GOT3 (cell line): ENCODE data around the gene MATCAP1.
A peak's percentile ranks its signal among the peaks of the same experiment; 100 is the strongest.

Experiments
- DNase-seq: peaks from one replicate; lab custom pipeline; 2025; ENCODE audit warnings: mixed read lengths; lab: John Stamatoyannopoulos, UW

The MATCAP1 gene

DNA sequence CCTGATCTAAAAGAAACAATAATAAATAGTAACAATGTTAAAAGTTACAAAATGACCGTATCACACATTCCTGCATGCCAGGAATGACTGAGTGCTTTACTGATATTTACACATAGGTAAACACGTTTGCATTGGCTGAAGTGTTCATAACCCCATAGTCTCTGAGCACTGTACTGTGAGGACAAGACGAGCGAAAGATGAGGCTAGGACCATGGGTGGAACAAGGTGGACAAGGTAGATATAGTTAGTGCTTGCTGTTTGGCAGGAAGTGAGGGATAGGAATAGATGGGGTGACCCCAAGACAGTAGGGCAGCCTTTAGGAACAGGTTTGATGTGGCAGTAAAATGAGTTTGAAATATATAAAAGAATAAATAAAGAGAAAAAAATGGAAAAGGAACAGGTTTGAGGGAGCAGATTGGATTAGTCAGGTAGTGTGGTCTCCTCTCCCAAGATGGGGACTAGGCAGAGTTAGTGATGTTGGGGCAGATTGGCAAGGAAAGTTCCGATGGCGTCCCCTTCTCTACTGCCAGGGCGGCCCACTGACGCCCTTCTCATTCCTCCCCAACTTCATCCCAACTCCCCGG, 7.7 kb upstream of the MATCAP1 start:
- DNase-seq, result no peak

DNA sequence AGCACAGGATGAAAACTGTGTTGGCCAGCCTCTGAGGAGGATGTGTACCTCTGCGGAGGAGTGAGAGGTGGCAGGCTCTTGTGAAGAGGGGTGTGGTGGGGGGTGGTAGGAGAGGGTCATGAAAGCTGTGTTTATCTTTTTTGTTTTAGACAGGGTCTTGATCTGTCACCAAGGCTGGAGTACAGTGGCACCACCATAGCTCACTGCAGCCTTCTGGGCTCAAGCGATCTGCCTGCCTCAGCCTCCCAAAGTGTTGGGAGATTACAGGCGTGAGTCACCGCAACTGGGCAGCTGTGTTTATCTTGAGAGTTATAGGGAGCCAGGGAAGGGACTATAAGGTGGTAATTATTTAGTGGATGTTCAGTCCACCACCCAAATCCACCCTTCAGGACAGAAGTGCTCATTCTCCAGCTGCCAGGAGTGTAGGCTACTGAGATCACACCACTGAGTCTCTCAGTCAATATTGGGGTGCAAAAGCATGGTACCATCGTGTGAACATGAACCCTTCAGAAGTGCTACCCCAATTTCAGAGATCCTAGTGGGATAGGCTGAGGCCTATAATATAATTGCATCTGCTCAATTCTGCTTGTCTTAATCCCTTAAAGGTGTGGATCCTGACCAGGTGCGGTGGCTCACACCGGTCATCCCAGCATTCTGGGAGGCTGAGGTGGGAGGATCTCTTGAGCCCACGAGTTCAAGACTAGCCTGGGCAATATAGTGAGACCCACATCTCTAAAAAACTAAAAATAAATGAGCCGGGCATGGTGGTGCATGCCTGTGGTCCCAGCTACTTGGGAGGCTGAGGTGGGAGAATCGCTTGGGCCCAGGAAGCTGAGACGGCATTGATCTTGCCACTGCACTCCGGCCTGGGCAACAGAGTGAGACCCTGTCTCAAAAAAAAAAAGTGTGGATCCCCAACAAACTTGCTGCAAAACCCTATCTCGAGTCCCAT, 7.0 kb upstream of the MATCAP1 start:
- no peak for DNase-seq

DNA sequence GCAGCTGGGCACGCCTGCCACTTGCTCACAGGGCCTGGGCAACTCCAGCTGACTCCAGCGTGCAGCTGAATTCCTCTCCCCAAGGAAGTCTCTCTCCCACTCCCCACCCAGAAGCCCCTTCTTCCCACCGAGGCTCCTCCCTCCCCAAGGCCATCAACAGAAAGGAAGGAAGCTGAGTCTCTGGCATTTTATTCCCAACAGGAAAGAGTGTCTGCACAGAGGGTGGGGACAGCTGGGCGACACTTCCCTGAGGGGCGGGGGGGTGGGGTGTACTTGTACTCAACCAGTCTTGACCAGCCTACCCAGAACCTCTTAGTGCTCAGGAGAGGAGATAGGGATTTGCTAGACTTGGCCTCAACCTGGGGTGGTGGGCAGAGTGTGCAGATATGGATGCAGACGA, 6.3 kb upstream of the MATCAP1 start, which contains the start of gene EXOC3L1:
Gene EXOC3L1, minus strand, starts transcription at position 96 of the 400 bp plus-strand sequence. CDS start 460 bp downstream, outside the sequence.
- no peak for DNase-seq

DNA sequence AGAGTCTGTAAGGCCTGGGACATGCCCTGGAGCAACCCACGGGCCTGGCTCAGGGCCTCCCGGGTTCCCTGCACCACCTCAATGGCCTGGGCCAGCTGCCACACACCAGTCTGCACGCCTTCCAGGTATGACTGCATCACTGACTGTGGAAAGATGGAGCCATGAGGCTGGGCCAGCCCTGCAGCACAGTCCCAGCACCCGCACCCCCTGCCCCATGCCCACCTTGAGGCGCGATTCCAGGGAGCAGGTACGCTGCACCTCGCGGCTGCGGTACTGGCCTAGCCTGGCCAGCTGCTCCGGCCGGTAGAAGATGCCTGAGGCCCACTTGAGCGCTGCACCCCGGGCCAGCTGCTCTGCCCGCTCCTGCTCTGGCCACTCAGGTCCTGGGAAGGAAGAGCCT, 5.0 kb upstream of the MATCAP1 start:
- no peak for DNase-seq

DNA sequence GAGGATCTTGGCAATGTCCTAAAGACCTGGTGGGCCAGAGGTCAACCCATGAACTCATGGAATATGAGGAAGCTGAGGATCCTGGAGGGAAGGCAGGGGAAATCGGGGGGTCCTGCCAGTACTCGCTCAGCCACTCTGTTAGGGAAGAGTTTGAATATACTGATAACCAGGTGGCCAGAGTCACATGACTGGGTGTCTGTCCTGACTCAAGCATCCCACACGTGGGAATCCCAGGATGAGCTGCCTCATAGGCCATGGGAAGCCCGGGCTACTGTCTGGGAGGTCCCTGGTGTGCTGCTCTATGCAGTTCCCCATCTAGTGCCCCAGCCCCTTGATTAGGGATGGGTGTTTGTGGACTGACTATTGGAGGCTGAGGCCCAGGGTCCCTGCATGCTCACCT, 4.6 kb upstream of the MATCAP1 start:
- no peak for DNase-seq

DNA sequence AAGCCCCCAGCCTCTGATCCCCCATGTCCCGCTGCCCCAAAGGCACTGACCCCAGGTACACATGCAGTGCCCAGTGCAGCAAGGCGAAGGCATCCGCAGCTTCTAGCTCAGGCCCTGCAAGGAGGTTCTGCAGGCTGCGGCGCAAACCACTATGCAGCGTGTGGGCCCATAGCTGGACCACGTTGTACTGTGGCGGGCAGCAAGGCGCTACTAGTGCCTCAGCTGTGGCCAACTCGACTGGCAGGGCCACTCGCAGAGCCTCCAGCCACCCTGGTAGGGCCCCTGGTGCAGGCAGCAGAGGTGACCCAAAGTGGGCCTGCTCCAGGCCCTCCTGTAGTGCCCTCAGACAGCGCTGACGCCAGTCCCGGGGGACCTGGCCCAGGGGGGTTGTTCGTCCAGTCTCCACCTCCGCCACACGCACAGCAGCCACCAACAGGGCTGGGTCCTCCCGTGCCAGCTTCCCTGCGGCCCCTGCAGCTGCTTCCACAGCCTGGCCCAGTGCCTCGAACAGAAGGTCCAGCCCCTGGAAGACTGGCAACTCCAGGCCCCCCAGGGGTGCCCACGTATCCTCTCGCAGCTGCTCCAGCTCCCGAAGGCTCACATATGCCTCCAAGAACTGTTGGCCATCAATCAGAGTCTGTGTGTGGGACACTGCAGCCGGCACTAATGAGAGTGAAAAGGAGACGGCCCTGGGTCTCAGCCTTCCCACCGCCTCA, 3.6 kb upstream of the MATCAP1 start:
- DNase-seq, result no peak

DNA sequence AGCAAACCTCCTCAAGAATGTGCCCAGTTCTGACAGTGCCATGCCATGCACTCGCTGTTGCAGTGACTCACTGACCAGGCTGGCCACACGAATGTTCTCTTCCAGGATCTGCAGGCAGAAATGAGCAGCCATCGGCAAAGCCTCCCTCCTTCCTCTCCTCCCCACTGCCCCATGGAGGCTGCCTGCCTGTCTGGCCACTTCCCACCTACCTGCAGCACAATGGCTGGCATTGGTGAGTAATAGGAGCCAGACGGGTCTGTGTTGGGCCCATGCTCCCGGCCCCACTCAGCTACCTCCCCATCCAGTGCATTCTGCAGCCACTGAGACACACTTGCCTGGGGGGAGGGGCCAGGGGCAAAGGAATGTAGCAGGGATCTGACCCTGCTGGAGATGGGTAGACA, 2.8 kb upstream of the MATCAP1 start:
- DNase-seq, result no peak

DNA sequence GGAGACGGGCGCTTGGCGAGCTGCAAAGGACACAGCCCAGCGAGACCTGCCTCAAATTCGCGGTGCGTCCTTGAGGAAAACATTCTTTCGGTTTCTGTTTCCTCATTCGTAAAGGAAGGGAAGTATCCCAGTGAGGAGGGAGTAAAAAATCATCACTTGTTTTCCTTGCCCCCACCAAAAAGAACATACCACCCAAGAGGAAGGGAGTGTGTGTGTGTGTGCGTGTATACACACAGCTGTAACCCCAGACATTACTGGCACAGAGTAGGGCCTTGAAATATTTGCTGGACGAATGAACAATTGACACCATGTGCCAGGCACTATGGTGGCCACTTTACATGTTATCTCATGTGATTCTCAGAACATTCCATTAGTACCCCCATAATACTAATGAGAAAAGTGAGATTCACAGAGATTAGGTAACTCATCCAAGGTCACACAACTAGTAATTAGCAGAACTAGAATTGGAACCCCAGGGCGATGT, 1.9 kb upstream of the MATCAP1 start:
- DNase-seq, result no peak

DNA sequence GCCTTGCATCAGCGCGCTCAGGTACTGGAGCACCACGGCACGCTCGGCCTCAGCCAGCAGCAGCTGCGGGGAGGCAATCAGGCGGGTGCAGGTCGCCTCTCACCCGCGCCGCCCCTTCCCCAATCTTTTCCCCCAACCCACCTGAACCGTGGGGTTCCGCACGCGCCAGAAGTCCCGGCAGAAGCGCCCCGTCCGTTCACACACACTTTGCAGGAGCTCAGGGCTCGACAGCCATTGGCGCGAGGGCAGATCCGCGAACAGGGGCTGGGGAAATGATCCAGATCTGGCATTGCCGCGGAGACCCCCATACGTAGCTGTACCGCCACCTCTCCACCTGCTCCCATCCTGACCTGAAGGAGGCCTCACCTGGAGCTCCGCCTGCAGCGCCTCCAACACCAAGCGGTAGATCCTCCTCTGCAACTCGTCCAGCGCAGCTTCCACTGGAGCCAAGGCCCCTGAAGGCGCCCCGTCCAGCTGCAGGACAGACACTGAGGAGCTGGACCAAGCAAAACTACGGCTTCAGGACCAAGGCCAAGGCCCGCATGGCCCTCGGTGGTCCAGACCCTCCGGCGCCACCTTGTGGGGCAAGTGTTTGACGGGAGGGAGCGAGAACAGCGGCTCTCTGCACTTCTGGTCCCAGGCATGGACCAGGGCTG, 1.4 kb upstream of the MATCAP1 start:
- peak; percentile 80 for DNase-seq

DNA sequence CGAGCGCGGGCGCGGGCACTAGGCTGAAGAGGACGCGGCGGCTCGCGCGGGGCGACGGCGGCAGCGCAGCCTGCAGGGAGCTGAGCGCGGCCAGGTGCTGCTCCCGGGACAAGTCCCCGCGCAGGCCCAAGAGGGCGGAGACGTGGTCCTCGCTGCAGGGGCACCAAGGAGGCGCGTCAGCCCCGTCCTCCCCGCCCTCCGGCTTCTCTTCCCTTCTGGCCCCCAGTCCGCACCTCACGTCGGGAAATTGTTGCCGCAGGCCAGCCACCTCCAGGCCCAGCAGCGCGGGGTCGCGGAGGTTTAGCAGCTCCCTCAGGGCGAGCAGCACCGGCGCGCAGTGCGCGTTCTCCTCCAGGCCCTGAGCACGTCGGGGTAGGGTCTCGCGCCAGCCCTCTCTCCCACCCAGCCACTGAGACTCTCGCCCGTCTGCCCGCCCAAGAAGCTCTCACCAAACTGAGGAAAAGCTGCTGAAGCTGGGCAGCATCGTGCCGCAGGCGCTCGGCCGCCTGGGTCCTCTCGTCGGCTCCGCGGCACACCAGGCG, 761 bp upstream of the MATCAP1 start:
- DNase-seq, result no peak

DNA sequence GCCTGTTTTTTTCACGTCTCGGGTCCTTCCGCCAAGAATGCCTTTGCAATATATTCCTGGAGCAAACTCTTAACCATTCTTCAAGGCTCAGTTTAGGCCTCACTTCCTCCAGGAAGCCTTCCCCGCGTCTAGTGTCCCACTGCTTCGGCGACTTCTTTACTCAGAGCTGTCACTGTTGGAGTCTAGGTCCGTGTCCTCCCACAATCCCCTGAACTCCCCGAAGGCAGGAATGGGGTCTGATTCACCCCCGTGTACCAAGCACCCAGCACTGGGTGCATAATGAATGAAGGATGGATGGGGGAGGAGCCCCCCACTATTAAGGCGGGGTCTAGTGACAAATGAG, 508 bp downstream of the MATCAP1 start:
- DNase-seq, result no peak

DNA sequence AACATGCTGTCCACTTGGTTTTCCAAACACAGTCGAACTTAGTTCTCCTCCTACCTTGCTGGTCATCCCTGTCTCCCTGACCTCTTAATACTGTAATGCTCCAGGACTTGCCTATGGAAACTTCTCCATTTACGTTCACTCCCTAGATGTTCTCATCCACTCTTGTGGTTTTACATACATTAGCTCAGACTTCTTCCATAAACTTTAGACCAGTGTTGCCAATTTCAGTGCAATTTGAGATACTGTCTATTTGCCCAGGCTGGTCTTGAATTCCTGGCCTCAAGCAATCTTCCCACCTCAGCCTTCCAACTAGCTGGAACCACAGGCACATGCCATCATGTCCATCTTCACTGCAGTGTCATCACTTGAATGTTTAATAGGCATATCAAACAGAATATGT, 1.5 kb downstream of the MATCAP1 start:
- DNase-seq, result no peak

DNA sequence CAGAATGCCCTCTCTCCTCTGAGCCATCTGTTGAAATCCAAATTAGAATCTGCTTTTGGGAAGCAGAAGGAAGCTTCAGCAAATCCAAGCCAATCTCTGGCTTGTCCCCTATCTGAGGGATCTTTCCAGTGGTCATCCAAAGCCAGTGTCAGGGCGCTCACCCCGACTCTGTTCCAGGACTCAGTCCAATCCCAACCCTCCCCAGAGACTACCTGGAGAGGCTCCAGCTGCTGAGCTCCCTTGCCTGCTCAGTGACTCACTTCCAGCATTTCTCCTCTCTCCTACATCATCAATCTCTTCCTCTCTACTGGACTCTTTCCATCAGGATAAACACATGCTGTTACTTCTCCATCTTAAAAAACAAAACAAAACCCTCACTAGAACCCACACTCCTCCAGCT, 2.4 kb downstream of the MATCAP1 start:
- DNase-seq, result no peak

DNA sequence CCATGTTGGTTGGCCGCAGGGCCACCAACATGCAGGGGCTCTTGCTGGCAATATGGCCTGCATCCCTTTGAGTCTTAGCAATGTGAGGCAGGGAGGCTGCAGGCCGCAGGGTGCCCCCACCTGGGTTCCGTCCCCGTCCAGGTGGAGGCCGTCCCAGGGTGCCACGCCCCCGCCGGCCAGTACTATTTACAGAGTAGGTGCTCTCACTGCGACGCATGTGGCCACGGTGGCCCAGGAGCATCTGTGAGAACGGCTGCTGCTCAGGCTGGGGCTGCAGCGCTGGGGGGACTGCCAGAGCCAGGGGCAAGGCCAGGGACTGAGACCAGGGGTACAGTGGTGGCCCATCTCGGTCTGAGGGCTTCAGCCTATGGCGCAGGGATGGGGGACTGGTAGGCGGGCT, 3.6 kb downstream of the MATCAP1 start:
- DNase-seq, result no peak

DNA sequence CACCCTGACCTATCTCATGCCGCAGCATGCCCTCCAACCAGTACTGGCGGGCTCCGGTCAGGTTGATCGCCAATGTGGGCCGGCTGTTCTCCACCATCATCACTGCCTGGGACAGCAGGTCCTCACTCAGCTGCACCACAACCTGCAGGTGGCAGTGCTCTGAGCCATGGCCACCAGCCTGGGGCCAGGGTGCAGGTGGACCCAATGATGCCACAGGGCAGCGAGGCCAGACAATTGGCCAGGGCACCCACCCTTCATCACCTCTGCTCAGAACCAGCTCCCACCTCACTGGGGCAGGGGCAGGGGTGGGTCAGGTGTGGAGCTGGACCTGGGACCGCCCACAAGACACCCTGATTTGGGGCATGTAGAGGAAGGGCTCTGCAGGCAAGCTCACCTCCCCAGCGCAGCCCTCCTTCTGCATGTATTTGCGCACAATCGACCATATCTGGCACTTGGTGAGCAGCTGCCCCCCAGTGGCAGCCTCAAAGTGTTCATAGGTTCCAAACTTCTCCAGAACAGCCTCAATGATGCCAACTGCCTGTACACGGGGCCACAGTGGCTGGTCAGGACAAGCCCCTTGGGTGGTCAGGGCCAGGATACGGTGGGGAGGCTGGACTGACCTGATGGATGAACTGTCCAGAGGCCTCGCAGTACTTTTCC, 4.2 kb downstream of the MATCAP1 start:
- no peak for DNase-seq

DNA sequence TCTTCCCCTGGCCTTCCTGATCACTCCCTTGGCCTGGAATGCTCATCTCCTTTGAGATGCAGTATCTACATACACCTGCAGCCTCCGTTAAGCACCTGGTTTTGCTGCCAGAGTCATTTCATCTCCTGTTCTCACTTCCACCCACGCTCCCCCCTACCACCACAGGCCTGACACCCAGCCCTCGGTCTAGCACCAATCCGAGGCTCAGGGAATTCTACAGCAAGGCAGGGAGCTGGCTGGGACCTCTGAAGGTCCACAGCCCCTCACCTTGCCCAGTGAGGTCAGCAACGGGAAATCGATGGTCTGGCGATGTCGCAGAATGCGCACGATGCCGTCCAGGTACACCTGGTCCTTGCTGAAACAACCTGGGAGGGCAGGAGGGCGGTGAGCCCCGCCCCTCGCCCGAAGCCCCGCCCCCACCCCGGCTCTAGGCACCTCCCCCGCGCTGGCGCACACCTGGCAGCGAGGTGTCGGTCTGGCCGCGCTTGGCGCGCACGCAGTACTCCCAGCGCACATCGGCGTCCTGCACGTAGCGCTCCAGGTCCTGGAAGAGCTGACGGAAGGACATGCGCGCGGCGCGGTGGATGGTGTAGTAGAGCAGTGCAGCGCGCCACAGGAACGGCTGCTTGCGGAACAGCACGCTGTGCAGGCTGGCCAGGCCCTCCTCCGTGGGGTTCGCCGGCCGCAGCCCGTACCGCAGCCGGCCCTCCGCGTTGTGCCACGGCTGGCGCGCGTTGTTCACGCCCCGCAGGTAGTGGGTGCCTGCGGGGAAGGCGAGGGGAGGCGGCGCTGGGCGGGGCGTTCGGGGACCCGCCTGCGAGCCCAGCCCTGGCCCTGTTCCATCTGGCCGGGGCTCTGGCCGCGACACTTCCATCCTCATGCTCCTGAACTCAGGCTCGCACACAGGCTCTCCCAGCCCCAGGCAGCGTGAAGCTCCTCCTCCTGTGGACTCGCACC, 5.7 kb downstream of the MATCAP1 start:
- no peak for DNase-seq

DNA sequence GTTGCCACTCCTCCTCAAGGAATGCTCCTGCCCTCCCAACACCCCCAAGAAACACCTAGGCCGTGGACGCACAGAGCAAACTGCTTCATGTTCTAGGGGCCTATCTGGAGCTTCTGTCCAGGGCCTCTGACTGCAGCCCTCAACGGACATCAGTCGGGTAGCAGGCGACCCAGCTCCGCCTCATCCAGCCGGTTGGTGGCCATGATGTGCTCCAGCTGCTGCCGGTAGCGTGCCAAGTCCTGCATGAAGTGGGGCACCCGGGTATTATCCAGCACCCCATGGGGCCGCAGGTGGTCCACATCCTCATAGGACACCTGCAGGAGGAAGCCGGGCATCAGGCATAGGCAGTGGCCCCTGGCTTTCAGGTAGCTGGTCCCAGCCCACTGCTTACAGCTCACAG, 7.1 kb downstream of the MATCAP1 start:
- no peak for DNase-seq

DNA sequence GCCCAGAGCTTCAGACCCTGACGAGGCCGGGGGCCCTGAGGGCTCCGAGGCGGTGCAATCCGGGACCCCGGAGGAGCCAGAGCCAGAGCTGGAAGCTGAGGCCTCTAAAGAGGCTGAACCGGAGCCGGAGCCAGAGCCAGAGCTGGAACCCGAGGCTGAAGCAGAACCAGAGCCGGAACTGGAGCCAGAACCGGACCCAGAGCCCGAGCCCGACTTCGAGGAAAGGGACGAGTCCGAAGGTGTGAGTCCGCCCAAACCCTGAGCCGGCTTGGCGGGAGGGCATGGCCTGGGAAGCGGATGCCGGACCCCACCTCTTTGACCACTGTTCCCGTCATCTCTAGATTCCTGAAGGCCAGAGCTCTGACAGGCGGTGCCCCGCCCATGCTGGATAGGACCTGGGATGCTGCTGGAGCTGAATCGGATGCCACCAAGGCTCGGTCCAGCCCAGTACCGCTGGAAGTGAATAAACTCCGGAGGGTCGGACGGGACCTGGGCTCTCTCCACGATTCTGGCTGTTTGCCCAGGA, 9.0 kb downstream of the MATCAP1 start:
- no peak for DNase-seq

DNA sequence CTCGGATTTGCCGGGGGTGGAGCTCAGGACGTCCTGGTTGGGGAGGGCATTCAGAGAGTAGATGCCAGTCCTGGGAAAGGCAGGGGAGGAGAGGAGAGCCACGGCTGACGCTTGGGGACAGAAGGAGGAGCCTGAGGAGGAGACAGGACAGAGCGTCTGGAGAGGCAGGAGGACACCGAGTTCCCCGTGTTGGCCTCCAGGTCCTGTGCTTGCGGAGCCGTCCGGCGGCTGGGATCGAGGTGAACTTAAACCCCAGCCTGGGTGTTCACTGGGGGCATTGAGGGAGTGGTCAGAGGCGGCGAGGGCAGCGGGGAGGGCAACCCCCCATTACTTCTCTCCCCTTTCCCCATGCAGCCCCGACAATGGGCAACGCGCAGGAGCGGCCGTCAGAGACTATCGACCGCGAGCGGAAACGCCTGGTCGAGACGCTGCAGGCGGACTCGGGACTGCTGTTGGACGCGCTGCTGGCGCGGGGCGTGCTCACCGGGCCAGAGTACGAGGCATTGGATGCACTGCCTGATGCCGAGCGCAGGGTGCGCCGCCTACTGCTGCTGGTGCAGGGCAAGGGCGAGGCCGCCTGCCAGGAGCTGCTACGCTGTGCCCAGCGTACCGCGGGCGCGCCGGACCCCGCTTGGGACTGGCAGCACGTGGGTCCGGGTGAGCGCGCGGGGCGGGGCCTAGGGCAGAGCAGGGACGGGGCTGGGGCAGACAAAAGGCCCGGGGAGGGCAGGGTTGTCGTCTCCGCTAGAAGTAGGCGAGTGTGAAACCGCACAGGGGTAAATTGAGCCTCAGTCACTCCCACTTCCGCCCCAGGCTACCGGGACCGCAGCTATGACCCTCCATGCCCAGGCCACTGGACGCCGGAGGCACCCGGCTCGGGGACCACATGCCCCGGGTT, 9.7 kb downstream of the MATCAP1 start:
- DNase-seq, result peak; percentile 29
